Activated CD8-positive, alpha-beta T cell treated with anti-CD3 and anti-CD28 coated beads, Interleukin-2, amount 10 ng/mL, durations not matched to agents 7 days and 5 days (primary cell): ENCODE results near the gene SMTNL2. TPM values are rescaled to one million over a fixed set of nuclear protein-coding genes. Genes with fewer than 3 reads are reported as not detected.
"Not testable (repeated sequence)": the region's sequence is repeated elsewhere in the genome, so short reads cannot be mapped to it uniquely, and the experiment has no call there.

Source experiments
- ATAC-seq: fragments of 150-1000 bp; cut with Tn5 transposase; one replicate; pipeline ENCODE4 v1.10.0; 2021; ENCODE audit warnings: moderate library complexity
- CTCF ChIA-PET: fragments of 350-600 bp; sonication (Branson Sonifier 250); formaldehyde crosslinking; loops from one replicate; lab custom pipeline; 2021; ENCODE audit warnings: antibody characterized with exemption; lab: Charles Lee
- POLR2A ChIA-PET: fragments of 350-600 bp; sonication (Branson Sonifier 250); formaldehyde crosslinking; loops from one replicate; lab custom pipeline; 2021; ENCODE audit warnings: antibody characterized with exemption; lab: Charles Lee
- DNase-seq: peaks from one replicate; pipeline ENCODE4 v3.0.0-alpha.2; 2020
- H3K27ac Mint-ChIP-seq: one replicate; pipeline ENCODE4 v1.8.0; 2021; ENCODE audit warnings: mild to moderate bottlenecking, mixed read lengths
- H3K27me3 Mint-ChIP-seq: one replicate; pipeline ENCODE4 v1.8.0; 2021; ENCODE audit warnings: low read depth, mixed read lengths
- H3K36me3 Mint-ChIP-seq: one replicate; pipeline ENCODE4 v1.8.0; 2021; ENCODE audit warnings: low read depth, mixed read lengths
- H3K4me1 Mint-ChIP-seq: one replicate; pipeline ENCODE4 v1.8.0; 2021; ENCODE audit warnings: low read depth, mixed read lengths
- H3K4me3 Mint-ChIP-seq: one replicate; pipeline ENCODE4 v1.8.0; 2021; ENCODE audit warnings: mild to moderate bottlenecking, mixed read lengths
- H3K9me3 Mint-ChIP-seq: one replicate; pipeline ENCODE4 v1.8.0; 2022; ENCODE audit warnings: mixed read lengths; ENCODE audit not compliant: insufficient read depth
- total RNA-seq, 2 experiments: library from RNA; stranded (reverse); gene quantifications; one replicate each; pipeline ENCODE4 v1.2.3, GENCODE V29; 2021

Gene SMTNL2
- total RNA-seq, 2 experiments from 2014 or later = not detected

DNA sequence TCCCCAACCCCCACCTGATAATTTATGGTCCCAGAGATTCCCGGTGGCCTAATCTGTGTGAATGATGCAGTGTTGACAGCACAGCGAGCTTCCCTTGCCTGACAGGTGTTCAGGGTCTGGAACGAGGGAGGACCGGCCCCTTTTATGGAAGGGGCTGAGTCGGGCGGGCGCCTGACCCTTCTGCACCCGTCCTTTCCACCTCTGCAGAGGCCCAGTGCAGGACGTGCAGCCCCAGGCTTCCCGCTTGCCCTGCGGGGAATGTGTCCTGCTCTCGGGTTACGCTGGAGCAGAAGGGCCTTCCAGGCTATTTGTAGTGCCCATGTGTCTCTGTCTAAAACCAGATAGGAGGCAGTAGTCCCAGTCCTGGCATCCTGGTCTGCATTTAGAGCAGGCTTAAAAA lies 16.2 kb downstream of the SMTNL2 start:
- ATAC-seq (no peak), DNase-seq (no peak)
- Mint-ChIP-seq H3K27me3 (peaks cover 2% of the 10 kb centered on the region), H3K27ac (no peak overlapping the region), H3K9me3 (no peaks in the 10 kb centered on the region), H3K36me3 (no peaks in the 10 kb centered on the region), H3K4me1 (no peaks in the 10 kb centered on the region), H3K4me3 (no peak overlapping the region)
- ChIA-PET CTCF (no interaction called here), POLR2A (no interaction called here)

DNA sequence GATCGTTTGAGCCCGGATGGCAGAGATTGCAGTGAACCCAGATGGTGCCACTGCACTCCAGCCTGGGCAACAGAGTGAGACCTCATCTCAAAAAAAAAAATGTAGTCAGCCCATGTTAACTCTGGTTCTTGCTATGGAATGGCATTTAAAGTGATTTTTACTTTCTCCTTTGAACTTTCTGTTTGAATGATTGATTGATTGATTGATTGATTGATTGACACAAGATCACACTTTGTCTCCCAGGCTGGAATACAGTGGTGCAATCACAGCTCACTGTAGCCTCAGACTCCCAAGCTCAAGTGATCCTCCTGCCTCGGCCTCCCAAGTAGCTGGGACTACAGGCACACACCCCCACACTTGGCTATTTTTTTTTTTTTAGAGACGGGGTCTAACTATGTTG lies 17.0 kb downstream of the SMTNL2 start:
- POLR2A ChIA-PET = no interaction called here
- no peak for DNase-seq
- Mint-ChIP-seq H3K27me3 (peaks cover 2% of the 10 kb centered on the region), H3K9me3 (no peaks in the 10 kb centered on the region), H3K4me3 (no peak overlapping the region), H3K27ac (no peak overlapping the region), H3K36me3 (no peaks in the 10 kb centered on the region), H3K4me1 (no peaks in the 10 kb centered on the region)
- ATAC-seq = no peak
- CTCF ChIA-PET = no interaction called here

DNA sequence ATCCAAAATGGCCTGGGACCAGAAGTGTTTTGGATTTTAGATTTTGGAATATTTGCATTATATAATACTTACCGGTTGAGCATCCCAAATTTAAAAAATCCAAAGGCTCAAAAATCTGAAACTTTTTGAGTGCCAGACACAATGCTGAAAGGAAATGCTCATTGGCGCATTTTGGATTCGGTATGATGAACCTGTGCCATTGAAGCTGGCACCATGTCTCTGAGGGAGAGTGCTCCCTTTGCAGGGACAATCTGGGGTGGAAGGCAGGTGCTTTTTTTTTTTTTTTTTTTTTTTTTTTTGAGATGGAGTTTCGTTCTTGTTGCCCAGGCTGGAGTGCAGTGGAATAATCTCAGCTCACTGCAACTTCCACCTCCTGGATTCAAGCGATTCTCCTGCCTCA lies 17.7 kb downstream of the SMTNL2 start:
- Mint-ChIP-seq H3K9me3 (no peaks in the 10 kb centered on the region), H3K4me3 (no peak overlapping the region), H3K4me1 (no peaks in the 10 kb centered on the region), H3K27ac (no peak overlapping the region), H3K36me3 (no peaks in the 10 kb centered on the region), H3K27me3 (peaks cover 2% of the 10 kb centered on the region)
- ATAC-seq (no peak), DNase-seq (no peak)
- POLR2A ChIA-PET = no interaction called here
- CTCF ChIA-PET = interaction anchor here (1.6 kb wide), 1 partner anchor 35 kb away, joined by 6 read pairs; no protein-coding TSS in a partner anchor

DNA sequence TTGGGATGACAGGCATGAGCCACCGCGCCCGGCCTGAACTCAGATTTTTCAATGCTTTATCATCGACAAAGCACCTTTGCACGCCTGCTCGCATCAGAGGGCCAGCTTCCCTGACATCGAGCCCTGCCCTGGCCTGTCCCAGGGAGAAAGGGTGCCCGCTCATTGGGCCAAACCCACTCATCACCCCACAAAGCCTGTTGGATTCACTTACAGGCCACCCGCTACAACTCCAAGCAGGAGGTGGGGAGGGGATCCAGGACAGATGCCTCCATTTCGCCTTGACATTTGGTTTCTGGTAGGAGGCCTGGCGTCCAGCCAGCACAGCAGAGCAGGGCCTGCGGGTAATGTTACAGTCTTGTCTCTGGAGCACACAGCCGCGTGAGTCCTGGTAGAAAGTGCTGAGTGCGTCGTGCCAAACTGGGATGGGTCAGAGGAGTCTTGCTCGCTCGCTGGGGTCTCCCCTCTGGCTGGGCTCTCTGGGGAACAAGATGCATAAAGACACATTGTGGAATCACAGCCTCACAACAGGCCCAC lies 19.8 kb downstream of the SMTNL2 start:
- no peak overlapping the region for H3K4me3 Mint-ChIP-seq
- H3K27me3 Mint-ChIP-seq = peaks cover 19% of the 10 kb centered on the region
- ChIA-PET CTCF (no interaction called here), POLR2A (no interaction called here)
- H3K27ac Mint-ChIP-seq = no peak overlapping the region
- no peaks in the 10 kb centered on the region for H3K36me3 Mint-ChIP-seq
- H3K4me1 Mint-ChIP-seq = no peaks in the 10 kb centered on the region
- no peak for ATAC-seq
- DNase-seq = no peak
- no peaks in the 10 kb centered on the region for H3K9me3 Mint-ChIP-seq

DNA sequence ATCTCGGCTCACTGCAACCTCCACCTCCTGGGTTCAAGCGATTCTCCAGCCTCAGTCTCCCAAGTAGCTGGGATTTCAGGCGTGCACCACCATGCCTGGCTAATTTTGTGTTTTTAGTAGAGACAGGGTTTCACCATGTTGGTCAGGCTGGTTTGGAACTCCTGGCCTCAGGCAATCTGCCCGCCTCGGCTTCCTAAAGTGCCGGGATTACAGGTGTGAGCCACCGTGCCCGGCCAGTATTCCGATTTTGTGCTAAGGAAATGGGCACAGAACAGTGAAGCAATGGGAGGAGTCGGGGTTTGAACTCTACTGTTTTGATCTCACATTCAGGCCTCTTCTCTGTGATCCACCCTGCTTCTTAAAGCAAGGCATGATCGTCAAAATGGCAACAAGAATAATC lies 20.4 kb downstream of the SMTNL2 start:
- CTCF ChIA-PET = not testable (repeated sequence)

DNA sequence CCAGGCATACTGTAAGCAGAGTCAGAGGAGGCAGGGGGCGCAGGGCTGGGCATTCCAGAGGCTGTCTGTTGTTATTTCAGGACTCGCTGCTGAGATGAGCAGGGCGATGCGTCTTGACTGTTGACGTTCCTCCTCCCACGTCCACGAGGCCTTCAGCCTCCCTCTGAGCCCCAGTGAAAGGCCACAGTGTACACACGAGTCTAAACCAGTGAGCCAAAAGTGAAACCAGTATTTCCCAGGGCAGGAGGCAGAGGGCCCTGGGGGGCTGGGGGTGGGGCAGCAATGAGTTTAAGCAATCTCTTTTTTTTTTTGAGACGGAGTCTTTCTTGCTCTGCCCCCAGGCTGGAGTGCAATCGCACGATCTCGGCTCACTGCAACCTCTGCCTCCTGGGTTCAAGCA lies 21.5 kb downstream of the SMTNL2 start:
- Mint-ChIP-seq H3K27ac (no peak overlapping the region), H3K4me1 (no peaks in the 10 kb centered on the region), H3K27me3 (peaks cover 29% of the 10 kb centered on the region), H3K36me3 (no peaks in the 10 kb centered on the region), H3K9me3 (no peaks in the 10 kb centered on the region), H3K4me3 (no peak overlapping the region)
- ATAC-seq = no peak
- no peak for DNase-seq
- ChIA-PET POLR2A (no interaction called here), CTCF (no interaction called here)

More for the DNA sequence above, 20.4 kb downstream of the SMTNL2 start:
- H3K9me3 Mint-ChIP-seq, H3K36me3 Mint-ChIP-seq, H3K27ac Mint-ChIP-seq, H3K4me1 Mint-ChIP-seq, POLR2A ChIA-PET, DNase-seq, H3K4me3 Mint-ChIP-seq, ATAC-seq: not testable (repeated sequence)
- peaks cover 25% of the 10 kb centered on the region for H3K27me3 Mint-ChIP-seq

DNA sequence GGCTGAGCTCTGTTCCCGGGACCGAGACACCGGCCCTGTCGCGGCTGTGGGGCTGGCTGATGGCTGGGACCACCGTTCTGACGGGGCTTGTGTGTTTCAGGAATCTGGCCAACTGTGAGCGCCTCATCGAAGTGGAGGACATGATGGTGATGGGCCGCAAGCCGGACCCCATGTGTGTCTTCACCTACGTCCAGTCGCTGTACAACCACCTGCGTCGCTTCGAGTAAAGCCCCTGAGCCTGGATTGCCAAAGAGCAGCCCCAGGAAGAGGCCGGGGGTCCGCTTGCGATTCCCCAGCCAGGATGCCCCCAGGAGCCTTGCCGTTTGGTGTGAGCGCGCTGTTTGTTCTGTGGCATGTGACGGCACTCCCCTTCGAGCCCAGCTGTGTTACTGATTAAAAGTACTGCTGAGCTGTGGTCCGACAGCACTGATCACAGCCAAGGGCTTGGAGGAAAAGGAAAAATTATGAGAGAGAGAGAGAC lies 23.0 kb downstream of the SMTNL2 start:
- DNase-seq (no peak), ATAC-seq (no peak)
- Mint-ChIP-seq H3K27ac (no peak overlapping the region), H3K27me3 (peaks cover 27% of the 10 kb centered on the region), H3K4me3 (no peak overlapping the region), H3K4me1 (no peaks in the 10 kb centered on the region), H3K9me3 (no peaks in the 10 kb centered on the region), H3K36me3 (no peaks in the 10 kb centered on the region)
- ChIA-PET CTCF (interaction anchor here (0.7 kb wide), 1 partner anchor 26 kb away, joined by 3 read pairs; no protein-coding TSS in a partner anchor), POLR2A (no interaction called here)

DNA sequence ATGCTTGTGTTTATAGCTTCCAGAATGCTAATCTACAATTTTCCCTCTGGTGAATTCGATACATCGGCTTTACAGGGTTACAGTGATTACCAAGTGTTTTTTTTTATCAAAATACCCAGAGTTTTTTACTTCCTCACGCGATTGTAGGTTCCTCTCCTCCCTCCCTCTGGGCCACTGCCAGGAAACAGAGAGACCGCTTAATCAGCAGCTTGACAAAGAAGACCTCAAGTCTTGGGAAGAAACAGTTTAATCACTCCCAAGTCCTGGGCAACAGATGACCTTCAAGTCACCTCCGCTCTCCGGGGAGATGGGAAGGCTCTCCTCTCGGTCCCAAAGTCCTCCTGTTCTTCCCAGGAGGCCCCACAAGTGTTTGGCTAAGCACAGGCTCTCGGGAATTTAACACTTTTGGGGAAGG lies 23.5 kb downstream of the SMTNL2 start:
- no peak for ATAC-seq
- no peak overlapping the region for H3K27ac Mint-ChIP-seq
- peaks cover 27% of the 10 kb centered on the region for H3K27me3 Mint-ChIP-seq
- ChIA-PET POLR2A (no interaction called here), CTCF (interaction anchor here (0.7 kb wide), 1 partner anchor 27 kb away, joined by 3 read pairs; no protein-coding TSS in a partner anchor)
- no peak for DNase-seq
- H3K36me3 Mint-ChIP-seq = no peaks in the 10 kb centered on the region
- no peaks in the 10 kb centered on the region for H3K9me3 Mint-ChIP-seq
- H3K4me1 Mint-ChIP-seq = no peaks in the 10 kb centered on the region
- no peak overlapping the region for H3K4me3 Mint-ChIP-seq

DNA sequence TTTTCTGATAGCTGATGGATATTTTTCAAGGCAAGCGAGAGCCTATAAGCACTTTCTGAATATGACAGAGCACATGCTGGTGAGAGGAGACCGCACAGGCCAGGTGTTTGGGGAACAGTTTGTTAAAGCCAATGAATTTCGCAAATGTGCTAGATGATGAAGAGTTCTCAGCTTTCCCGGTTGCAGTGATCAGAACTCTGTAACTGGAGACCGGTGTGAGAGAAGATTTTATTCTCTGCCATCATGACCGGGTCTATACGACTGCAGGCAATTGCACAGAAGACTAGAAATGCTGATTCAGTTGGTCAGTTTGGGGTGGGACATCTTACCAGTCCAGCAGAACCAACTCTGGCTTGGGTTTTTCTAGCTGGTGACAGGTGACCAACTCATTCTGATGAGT lies 25.4 kb downstream of the SMTNL2 start:
- no peaks in the 10 kb centered on the region for H3K36me3 Mint-ChIP-seq
- no peak for DNase-seq
- no peak overlapping the region for H3K27ac Mint-ChIP-seq
- ChIA-PET POLR2A (interaction anchor here (0.5 kb wide), 1 partner anchor 63 kb away, joined by 3 read pairs; no protein-coding TSS in a partner anchor), CTCF (no interaction called here)
- H3K4me1 Mint-ChIP-seq = no peaks in the 10 kb centered on the region
- no peaks in the 10 kb centered on the region for H3K9me3 Mint-ChIP-seq
- H3K4me3 Mint-ChIP-seq = no peak overlapping the region
- H3K27me3 Mint-ChIP-seq = peaks cover 30% of the 10 kb centered on the region
- ATAC-seq = no peak

DNA sequence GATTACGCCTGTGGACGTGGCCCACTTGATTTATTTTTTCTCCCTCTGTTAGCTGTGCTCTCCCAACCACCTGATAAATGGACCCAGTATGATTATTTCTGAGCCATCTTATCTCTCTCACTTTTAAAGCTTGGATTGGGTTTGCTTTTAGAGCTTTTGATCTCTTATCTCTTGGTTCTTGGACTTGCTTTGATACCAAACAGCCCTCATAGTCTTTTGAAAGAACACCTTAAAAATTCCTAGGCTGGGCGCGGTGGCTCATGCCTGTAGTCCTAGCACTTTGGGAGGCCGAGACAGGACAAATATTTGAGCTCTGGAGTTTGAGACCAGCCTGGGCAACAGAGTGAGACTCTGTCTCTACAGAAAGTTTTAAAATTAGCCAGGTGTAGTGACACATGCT lies 25.8 kb downstream of the SMTNL2 start:
- H3K36me3 Mint-ChIP-seq = no peaks in the 10 kb centered on the region
- ChIA-PET CTCF (no interaction called here), POLR2A (interaction anchor here (0.5 kb wide), 1 partner anchor 63 kb away, joined by 3 read pairs; no protein-coding TSS in a partner anchor)
- H3K9me3 Mint-ChIP-seq = no peaks in the 10 kb centered on the region
- H3K4me1 Mint-ChIP-seq = no peaks in the 10 kb centered on the region
- H3K4me3 Mint-ChIP-seq = no peak overlapping the region
- no peak for ATAC-seq
- DNase-seq = no peak
- H3K27ac Mint-ChIP-seq = no peak overlapping the region
- peaks cover 30% of the 10 kb centered on the region for H3K27me3 Mint-ChIP-seq

DNA sequence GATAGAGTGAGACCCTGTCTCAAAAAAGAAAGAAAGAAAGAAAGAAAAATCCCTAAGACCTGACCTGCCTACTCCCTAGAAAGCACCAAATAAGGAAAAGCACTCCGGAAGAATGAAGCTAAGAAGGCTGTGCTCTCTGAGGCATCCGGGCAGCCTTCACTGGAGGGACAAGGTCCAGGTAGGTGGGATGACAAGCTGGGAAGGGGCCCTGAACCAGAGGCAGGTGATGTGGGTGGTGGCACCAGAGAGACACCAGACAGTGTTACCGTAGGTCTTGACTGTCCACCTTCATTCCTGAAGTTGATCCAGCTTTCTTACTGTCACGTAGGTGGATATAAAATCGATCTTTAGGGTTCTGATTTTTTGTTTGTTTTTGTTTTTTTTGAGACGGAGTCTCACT lies 26.3 kb downstream of the SMTNL2 start:
- DNase-seq = no peak
- CTCF ChIA-PET = interaction anchor here (1.0 kb wide), 1 partner anchor 43 kb away, joined by 4 read pairs; no protein-coding TSS in a partner anchor

DNA sequence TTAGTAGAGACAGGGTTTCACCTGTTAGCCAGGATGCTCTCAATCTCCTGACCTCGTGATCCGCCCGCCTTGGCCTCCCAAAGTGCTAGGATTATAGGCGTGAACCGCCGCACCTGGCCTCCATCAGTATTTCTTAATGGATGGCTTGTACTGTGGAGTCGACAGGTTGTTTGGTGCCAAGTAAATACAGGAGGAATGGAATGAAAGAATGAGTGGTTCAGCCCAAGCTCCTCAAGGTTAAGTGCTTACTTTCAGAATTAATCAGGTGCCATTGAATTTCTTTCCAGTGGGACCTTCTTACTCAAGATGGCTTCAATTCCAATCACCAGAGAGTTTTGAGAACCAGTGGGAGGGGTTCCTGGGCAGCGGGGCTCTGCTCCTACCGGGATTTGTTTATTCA lies 32.1 kb downstream of the SMTNL2 start:
- Mint-ChIP-seq H3K27me3 (peaks cover 10% of the 10 kb centered on the region), H3K4me1 (no peaks in the 10 kb centered on the region), H3K27ac (no peak overlapping the region), H3K4me3 (no peak overlapping the region), H3K9me3 (no peaks in the 10 kb centered on the region), H3K36me3 (no peaks in the 10 kb centered on the region)
- ChIA-PET CTCF (interaction anchor here (1.8 kb wide), 1 partner anchor 49 kb away, joined by 6 read pairs; no protein-coding TSS in a partner anchor), POLR2A (no interaction called here)
- ATAC-seq (no peak), DNase-seq (no peak)

More for the DNA sequence above, 26.3 kb downstream of the SMTNL2 start:
- Mint-ChIP-seq H3K4me1 (no peaks in the 10 kb centered on the region), H3K36me3 (no peaks in the 10 kb centered on the region), H3K9me3 (no peaks in the 10 kb centered on the region), H3K27me3 (peaks cover 31% of the 10 kb centered on the region), H3K27ac (no peak overlapping the region), H3K4me3 (no peak overlapping the region)
- ATAC-seq = no peak
- POLR2A ChIA-PET = no interaction called here
